ENCODE results near the gene MINK1.

DNA sequence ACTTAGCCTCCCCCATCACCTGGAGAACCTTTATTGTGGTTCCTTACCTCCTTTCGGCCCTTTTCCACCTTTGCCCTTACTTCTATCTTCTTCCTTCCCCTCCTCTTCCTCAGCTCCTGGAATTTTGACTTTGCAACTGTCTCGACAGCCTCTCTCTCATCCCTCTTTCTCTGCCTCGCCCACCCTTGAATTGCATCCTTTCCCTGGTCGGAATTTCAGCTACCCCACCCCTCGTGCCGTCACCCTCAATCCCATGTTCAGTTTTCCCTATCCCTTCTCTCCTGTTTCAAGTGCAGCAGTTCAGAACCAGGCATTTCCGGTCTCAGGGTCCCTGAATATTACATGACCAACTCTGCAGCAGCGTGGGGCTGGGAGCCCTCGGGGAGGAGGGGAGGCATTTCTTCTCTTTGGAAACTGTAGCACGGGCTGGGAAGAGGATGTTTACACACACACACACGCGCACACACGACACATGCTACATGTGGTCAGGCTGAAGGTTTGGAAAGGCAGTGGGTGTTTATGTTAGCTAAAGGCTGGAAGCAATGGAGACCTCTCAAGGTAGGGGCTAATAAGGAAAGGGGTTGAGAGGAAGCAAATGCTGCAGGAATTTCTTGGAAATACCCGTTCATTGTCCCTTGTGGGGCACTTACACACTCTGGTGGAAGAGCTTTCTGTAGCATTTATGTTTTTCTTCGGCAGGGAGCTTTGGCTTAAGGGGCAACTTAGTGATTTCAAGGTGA, 971 bp downstream of the MINK1 start:
- TF ChIP-seq HOXA7 (CRISPR knock-in tag; IDR thresholded peaks at IDR 0.05), result no peak
- TF ChIP-seq, protein P1, sequence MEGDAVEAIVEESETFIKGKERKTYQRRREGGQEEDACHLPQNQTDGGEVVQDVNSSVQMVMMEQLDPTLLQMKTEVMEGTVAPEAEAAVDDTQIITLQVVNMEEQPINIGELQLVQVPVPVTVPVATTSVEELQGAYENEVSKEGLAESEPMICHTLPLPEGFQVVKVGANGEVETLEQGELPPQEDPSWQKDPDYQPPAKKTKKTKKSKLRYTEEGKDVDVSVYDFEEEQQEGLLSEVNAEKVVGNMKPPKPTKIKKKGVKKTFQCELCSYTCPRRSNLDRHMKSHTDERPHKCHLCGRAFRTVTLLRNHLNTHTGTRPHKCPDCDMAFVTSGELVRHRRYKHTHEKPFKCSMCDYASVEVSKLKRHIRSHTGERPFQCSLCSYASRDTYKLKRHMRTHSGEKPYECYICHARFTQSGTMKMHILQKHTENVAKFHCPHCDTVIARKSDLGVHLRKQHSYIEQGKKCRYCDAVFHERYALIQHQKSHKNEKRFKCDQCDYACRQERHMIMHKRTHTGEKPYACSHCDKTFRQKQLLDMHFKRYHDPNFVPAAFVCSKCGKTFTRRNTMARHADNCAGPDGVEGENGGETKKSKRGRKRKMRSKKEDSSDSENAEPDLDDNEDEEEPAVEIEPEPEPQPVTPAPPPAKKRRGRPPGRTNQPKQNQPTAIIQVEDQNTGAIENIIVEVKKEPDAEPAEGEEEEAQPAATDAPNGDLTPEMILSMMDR (IDR thresholded peaks at IDR 0.05), result no peak
- TF ChIP-seq KDM5A (IDR thresholded peaks at IDR 0.05), result no peak
- TF ChIP-seq POLR2A (IDR thresholded peaks at IDR 0.05; ENCODE audit: low read length), result no peak
- TF ChIP-seq BHLHE40 (IDR thresholded peaks at IDR 0.05; ENCODE audit: low read depth, low read length), result no peak
- TF ChIP-seq RAD21 (conservative IDR thresholded peaks at IDR 0.05 in 1 of 2, IDR thresholded peaks at IDR 0.05 in 1 of 2), result no peak
- TF ChIP-seq MAZ (IDR thresholded peaks at IDR 0.05; ENCODE audit: borderline replicate concordance, low read depth, low read length), result no peak
- TF ChIP-seq ESRRA (IDR thresholded peaks at IDR 0.05; ENCODE audit: borderline replicate concordance, low read length), result no peak
- TF ChIP-seq JUN (IDR thresholded peaks at IDR 0.05), result no peak
- TF ChIP-seq, protein P2, sequence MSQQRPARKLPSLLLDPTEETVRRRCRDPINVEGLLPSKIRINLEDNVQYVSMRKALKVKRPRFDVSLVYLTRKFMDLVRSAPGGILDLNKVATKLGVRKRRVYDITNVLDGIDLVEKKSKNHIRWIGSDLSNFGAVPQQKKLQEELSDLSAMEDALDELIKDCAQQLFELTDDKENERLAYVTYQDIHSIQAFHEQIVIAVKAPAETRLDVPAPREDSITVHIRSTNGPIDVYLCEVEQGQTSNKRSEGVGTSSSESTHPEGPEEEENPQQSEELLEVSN (IDR thresholded peaks at IDR 0.05; ENCODE audit: borderline replicate concordance, low read depth), result no peak
- TF ChIP-seq, protein P3, sequence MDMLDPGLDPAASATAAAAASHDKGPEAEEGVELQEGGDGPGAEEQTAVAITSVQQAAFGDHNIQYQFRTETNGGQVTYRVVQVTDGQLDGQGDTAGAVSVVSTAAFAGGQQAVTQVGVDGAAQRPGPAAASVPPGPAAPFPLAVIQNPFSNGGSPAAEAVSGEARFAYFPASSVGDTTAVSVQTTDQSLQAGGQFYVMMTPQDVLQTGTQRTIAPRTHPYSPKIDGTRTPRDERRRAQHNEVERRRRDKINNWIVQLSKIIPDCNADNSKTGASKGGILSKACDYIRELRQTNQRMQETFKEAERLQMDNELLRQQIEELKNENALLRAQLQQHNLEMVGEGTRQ (IDR thresholded peaks at IDR 0.05), result no peak
- TF ChIP-seq HDAC2 (IDR thresholded peaks at IDR 0.05), result no peak

Measured in A549 (cell line).